GM19023 (cell line): ENCODE results near the gene CCNG2.

Experiments
- ATAC-seq: cut with Tn5 transposase; IDR thresholded peaks from one replicate; pipeline ENCODE4 v1.9.1; 2021; ENCODE audit warnings: mild to moderate bottlenecking, moderate library complexity; ENCODE audit not compliant: unreplicated experiment

CCNG2 gene

DNA sequence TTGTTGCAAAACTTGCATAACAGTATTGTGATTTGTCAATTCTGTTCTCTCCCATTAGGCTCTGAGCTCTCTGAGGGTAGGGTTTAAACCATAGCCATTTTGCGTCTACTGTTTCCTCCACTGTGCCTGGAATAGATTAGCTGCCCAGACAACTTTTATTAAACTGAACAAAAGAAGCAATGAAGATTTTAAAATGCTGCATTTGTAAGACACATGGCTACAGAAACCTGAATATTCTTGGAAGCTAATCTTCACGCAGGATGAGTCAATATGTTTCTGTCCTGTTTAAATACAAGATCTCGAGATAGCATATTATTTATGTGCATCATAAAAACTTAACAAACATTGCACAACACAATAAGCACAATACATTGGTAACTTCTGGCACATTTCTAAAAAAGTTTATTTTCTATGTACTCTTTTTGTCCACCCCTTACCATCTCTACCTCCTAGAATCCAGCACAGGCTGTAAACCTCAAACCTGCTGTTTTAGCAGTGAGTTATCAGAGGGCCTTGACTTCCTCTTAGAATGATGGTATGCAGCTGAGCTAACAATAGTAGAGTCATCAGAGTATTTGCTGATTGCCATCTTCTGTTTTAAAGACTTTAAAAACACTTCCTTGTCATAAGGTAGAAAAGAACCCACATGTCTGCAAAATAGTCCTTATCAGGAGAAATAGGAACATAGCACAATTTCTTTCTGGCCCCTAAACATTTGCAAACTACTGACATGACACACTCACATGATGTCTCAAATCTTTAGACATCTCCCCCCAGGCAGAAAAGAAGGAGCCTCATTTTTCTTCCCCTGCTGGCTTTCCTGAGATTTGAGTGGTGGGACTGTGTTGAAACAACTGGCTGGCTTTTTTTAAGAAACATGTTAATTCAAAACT is 10.6 kb upstream of the CCNG2 start:
- ATAC-seq, result no peak

DNA sequence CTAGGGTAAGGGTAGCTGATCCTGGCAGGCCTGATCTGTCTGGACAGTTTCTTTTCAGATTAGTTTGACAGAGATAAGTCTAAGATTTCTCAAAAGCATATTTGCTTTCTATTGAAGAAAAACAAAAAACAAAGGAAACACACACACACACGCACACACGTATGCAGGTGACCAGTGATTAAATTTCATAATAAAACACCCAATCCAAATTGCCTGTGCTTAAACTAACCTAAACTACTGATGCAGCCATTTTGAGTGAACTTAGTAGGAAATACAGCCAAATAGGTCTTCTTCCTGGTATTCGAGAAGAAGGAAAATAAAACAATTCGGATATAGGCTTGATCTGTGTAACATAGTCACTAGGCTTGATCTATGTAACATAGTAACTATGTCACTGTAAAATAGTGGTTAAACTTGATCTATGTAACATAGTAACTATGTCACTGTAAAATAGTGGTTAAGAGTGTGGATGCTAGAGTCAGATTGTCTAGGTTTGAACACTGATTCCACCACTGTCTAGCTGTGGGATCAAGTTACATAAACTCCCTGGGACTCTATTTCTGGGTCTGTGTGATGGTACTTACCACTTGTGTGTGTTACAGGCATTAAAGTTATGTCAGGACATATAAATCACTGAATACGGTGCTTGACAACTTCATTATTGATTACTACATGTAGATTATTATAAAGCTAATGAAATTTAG is 9.8 kb upstream of the CCNG2 start:
- ATAC-seq, result no peak

DNA sequence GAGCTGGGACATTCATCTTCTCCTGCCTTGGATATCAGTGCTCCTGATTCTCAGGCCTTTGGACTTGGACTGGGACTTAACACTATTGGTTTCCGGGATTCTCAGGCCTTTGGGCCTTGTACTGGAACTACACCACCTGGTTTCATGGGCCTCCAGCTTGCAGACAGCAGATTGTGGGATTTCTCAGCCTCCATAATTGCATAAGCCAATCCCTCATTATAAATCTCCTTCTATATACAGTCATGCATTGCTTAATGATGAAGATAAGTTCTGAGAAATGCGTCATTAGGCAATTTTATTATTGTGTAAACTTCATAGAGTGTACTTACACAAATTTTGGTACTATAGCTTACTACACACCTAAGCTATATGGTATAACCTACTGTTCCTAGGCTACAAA is 8.9 kb upstream of the CCNG2 start:
- ATAC-seq, result no peak

DNA sequence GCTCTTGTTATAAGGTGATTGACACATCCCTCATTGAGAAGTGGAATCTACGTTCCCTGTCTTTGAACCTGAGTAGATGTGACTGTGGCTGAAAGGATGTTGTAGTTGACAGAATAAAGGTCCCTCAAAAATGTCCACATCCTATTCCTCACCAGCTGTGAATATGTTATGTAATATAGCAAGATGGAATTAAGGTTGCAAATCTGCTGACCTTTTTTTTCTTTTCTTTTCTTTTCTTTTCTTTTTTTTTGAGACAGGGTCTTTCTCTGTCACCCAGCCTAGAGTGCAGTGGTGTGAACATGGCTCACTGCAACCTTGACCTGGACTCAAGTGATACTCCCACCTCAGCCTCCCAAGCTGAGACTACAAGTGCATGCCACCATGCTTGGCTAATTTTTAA is 7.2 kb upstream of the CCNG2 start:
- ATAC-seq, result no peak

DNA sequence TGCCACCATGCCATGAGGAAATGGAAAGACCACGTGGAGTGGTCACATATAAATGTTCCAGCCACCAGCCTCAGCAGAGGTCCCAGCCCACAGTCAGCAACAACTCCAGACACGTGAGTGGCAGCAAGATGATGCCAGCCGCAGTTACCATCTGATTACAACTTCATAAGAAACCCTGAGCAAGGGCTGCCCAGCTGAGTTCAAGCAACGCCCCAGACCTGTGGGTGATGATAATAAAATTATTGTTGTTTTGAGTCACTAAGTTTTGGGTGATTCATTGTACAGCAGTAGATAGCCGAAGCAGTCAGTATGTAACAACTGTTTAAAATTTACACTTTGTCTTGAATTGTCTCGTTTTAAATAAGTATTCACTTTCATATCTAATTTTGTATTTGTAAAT is 5.8 kb upstream of the CCNG2 start:
- no peak for ATAC-seq

DNA sequence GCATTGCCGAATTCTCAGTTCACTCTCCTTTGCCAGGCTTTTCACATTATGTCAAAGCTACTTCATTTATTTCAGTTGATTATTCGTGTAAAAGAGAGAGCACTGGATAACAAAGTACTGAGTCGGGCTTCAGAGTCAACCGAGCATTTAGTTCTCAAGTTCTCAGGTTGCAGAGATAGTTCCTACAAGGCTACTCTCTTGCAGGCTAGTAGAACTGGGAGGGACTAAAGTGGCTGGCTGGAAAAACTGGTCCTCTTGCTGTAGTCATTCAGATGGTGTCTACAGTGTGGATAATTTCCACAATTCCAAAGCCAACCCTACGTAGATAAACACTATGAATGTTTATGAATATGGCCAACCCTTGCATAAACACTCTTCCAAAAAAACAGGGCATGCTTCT is 4.6 kb upstream of the CCNG2 start:
- ATAC-seq, result no peak

DNA sequence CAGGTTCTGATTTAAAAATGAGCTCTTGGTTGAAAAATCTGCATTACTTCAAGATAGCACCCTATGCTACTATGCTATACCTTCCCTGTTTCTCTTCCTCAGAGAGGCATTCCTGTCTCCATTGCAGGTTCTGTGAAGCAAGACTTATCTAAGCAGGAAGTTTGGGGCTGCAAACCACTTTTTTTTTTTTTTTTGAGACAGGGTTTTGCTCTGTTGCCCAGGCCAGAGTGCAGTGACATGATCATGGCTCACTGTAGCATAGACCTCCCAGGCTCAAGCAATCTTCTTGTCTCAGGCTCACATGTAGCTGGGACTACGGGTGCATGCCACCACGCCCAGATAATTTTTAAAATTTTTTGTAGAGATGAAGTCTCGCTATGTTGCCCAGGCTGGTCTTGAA is 4.0 kb upstream of the CCNG2 start:
- no peak for ATAC-seq

DNA sequence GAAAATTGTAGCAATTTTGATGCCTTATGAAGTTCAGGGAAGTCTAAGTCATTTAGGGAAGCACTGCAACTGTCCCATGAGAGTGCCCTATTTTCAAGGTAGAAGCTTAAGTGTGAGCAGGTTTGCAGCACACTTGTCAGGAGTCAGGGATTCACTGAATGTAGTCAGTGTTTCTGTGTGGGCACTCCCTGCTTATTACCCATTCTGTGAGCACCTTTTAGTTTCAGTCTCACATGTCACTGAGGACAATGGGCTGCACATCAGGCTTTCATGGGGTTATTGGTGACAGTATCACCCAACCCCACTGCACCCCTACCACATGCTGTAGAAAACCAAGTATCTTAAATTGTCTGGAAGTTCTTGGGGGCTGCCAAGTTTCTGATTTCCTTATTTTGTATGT is 2.9 kb upstream of the CCNG2 start:
- ATAC-seq, result no peak

DNA sequence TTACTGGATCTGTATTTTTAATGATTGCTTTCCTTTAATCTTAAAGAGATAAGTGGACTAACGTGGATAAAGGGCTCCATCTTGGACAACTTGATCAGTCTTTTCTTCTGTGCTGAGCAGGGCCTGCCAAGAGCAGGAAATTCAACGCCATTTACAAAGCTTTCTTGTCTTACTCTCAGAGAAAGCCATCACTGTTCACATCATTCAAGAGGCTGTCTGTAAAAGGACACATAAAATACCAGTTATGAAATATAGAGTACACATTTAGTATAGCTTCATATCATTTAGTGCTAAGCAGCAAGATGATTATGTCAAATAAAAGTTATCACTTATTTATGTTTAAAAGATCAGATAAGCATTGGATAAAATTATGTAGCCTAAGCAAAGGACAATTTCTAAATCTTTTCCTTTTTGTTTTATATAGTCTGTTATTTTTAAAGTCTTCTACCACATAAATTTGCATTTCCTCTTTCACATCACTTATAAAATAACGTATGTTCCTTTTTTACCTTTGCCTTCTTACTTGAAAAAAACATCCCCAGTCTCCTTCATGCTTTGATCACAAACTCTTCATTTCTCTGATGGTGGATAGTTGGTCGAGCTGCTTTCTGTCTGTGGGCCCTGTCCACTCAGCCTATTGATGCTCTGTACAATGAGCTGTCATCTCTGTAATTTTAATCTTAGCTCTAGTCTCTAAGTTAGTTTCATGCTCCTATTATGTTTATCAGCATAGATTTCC is 2.1 kb upstream of the CCNG2 start:
- ATAC-seq, result no peak

DNA sequence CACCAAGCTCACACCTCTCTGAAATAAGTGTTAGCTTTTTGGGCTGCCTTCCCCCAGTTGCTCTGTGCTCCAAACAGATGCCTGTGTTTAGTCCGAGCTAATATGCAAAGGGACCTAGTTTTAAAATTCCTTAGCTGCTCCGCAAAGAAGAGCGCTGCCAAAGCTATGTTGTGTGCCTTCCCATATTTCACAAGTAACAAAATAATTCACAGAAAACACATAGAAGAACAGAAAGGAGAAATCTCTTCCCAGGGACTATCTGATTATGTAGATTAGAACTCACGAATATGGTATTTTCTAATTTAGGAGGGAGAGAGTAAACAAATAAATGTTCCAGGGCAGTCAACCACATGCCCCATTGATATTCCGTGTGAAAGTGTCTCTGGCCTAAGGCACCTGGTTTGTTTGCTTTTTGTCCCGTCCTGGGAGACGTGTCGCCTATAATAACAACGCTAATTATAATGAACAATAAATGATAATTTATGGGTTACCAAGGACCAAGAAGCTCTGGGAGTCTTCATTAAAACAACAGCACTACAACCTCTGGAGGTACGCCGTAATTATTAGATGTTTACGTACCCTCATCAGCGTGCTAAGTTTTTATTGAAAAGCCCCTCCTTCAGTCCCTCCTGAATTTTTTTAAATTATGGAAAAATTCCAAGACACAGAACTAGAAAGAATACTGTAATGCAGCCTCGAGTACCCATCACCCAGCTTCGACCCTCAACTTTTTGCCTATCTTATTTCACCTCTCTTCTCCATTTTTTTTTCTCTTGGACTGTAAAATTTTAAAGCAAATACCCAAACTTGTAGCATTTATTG is 1.2 kb upstream of the CCNG2 start:
- no peak for ATAC-seq

DNA sequence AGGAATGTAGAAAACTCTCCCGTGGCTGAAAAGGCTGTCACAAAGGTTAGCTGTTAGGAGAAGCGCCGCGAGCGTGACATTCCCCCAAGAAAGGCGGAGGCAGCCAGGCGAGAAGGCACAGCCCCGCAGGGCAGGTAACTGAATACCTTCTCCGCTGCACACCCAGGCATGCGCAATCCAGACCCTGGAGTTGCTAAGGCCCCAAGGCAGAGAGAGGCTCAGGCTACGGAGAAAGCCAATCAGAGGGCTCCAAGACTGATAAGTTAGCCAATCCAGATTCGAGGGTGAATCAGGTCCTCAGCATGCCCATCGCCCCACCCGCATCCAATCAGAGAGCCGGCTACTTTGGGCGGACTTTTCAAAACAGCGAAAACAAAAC is 485 bp upstream of the CCNG2 start:
- ATAC-seq, result peak; percentile 87

DNA sequence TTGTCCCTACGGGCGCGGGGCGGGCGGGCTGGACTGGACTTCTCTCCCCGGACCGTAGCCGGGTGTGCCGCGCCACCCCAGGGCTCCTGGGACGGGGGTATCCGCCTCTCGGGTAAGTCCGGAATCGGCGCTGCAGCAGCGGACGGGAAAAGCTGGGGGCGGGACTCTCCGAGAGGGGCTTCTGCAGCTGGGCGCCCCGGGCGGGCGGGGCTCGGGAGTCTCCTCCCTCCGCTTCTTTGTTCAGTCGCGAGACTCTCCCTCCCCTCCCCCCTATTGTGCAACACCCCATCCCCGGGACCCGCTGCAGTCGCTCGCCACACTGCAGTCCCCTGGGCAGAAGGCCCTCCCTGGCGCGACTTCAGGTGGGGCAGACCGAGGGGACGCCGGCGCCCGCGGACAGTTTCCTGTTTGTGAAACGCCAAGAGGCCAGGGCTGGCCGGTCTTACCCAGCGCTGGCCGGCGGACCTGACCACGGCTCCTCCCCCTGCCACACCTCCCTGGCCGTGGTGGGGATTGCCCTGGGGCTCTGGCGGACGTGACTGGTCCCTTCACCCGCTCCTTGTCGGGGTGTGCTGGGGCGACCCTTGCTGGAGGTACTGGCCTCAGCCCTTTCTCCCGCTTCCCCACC is 966 bp downstream of the CCNG2 start:
- peak; percentile 57 for ATAC-seq

DNA sequence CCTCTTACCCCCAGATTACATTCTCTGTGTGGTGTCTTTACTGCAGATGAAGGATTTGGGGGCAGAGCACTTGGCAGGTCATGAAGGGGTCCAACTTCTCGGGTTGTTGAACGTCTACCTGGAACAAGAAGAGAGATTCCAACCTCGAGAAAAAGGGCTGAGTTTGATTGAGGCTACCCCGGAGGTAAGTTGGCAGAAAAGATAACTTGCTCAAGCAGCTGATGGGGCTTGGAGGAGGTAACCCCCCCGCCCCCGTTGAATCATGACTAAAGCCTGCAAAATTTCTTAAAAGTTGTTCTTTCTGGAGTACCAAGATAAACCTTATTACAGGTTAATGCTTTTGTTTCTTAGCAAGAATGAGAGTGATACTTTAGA is 1.5 kb downstream of the CCNG2 start:
- ATAC-seq, result no peak

DNA sequence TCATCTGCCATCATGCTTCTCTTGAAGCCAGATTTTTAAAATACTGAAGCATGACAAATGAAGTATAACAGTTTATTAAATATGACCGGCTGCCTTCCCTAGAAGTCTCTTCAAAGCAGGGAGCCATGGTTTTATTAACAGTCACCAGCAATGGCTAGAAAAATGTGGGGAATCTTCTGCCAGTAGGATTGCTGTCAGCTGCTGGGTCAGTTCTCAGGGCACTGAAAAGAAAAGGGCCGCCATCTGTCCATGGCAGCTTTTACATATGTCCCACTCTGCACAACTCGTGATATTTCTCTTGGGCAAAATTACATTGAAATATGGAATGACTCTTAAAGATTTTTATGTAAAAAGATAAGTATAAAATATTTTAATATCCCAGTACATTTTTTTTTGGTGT is 2.8 kb downstream of the CCNG2 start:
- no peak for ATAC-seq

DNA sequence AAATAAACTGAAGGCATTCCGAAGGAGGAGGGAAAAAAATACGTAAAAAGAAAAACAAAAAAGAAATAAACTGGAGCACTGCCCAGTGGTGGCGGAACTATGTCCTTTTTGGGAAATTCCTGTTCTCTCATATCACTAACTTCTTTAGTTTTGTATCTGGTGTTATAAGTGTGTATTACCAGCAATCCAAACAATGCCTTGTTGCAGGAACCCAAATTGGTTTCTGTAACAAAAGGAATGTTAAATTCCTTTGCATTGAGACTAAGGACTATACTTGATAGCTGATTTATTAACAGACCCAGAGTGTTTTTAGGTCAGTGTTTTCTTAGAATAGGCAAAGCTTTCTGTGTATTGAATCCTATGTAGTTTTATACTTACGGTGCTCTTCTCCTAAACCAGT is 6.6 kb downstream of the CCNG2 start:
- no peak for ATAC-seq

DNA sequence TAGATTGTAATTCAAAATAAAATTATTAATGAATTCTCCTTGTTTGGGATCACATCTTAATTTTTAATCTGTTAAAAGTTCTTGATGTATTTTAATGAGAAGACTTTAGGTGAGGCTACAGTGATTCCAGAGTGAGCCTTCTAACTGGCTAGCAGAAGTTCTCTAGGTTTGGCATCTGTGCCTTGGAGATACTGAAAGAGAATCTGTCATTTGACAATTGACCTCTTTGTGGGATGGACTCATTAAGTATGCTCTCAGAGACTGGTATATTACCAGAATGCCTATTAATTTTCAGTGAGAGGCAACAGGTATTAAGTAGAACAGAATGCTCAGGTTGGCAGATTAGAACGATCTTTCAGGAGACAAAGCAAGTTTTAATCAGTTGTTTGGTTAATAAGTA is 10.2 kb downstream of the CCNG2 start:
- ATAC-seq, result no peak

DNA sequence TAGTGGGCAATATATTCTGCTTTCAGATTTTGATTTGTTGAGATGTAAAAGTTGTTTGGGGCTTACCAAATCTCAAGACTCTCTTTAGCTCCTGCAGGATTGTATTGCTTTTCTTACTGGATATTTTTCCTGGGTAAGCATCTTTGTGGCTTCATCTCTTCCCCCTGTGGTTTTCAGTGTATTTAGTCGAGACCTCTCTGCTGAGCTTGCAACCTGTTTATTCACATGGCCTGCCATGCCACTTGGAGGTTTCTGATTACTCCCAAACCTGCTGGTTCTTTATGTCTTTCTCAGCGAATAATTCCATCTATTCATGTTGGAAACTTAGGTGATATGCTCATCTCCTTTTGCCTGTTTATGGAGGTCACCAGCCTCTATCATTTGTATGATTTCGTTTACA is 10.9 kb downstream of the CCNG2 start:
- ATAC-seq, result no peak

DNA sequence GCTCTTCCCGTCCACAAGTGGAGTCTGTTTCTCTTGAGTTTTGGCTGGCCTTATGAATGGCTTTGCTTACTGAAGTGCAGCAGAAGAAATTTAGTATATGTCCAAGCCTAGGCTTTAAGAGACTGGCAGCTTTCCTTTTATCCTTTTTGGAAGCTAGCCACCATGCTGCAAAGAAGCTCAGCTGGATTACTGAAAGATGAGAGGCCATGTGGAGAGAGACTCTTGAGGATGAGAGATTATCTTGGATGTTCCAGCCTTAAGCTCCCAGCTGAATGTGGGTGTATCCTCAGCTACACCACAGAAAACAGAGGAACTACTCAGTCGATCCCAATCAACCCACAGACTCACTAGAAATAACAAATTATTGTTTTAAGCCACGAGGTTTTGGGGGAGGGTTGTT is 12.5 kb downstream of the CCNG2 start:
- no peak for ATAC-seq

DNA sequence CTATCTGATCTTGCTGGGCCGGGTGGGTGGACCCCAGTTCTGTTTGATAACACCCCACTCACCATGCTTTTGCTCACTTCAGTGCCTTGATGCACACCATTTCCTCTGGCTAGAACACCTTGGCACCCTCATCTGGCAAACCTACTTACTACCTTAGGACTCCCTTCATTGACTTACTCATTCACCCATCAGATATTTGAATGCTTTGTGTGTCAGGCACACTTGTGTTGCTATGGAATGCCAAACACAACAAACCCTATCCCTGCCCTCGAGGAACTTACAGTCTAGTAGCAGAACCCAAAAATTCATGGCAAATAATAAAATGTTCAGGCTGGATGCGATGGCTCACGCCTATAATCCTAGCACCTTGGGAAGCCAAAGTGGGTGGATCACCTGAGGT is 13.9 kb downstream of the CCNG2 start:
- no peak for ATAC-seq

DNA sequence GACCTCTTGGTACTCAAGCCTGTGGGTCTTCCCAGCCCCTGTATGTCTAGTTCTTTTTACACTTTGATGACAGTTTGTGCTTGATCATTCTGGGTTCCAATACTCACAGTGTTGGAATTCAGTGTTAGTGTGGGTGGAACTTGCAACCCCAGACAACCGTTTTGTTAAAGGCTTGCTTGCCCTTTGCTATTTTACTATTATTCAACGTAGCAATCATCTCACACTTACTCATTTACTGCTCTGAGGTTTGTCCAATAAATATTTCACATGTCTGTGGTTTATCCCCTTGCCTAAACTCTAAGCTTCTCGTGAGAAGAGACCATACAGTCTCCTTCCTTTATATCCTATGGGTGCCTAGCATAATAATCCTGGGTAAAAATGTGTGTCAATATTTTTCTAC is 15.3 kb downstream of the CCNG2 start:
- no peak for ATAC-seq

DNA sequence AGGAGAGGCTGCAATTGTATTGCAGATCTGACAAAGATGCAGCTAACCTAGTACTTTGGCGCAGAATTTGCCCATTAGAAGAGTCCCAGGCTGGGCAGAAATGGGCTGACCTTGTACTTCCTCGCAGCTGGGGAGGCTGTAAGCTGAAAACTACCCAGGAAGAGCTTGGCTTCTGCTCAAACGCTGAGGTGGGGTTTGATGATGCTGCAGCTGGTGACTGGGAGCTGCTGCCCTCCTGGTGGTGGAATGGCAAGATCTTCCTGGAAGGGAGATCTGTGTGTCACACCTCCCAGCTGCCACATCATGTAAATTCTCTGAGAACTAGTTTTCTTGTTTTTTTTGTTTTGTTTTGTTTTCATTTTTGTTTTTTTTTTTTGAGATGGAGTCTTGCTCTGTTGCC is 17.4 kb downstream of the CCNG2 start:
- ATAC-seq, result no peak
